Suprapubic skin (tissue), 4 donors: ENCODE data around the gene WWOX.

Source experiments
- EP300 ChIP-seq: sonication (generic); formaldehyde crosslinking; IDR thresholded peaks from one replicate; pipeline ENCODE4 v1.6.1; 2017; ENCODE audit warnings: antibody characterized with exemption
- POLR2A ChIP-seq, 2 donors: fragments of 450-650 bp; IDR thresholded peaks; one replicate each; pipeline ENCODE4 v1.6.1; 2017; ENCODE audit warnings: antibody characterized with exemption in 2 of 2, mild to moderate bottlenecking in 2 of 2, moderate library complexity in 2 of 2
- POLR2AphosphoS5 ChIP-seq, 3 donors: sonication (generic); formaldehyde crosslinking; IDR thresholded peaks; one replicate each; pipeline ENCODE4 v1.6.1; 2017; ENCODE audit warnings: antibody characterized with exemption in 3 of 3
- TF ChIP-seq, protein P1 (sequence below), 2 donors: fragments of 200-600 bp in 1 of 2; fragments of 450-650 bp in 1 of 2; sonication (generic) in 1 of 2; IDR thresholded peaks; one replicate each; pipeline ENCODE4 v1.5.1; 2016 to 2019; ENCODE audit warnings: antibody characterized with exemption in 2 of 2, mild to moderate bottlenecking in 1 of 2, moderate library complexity in 1 of 2

DNA sequence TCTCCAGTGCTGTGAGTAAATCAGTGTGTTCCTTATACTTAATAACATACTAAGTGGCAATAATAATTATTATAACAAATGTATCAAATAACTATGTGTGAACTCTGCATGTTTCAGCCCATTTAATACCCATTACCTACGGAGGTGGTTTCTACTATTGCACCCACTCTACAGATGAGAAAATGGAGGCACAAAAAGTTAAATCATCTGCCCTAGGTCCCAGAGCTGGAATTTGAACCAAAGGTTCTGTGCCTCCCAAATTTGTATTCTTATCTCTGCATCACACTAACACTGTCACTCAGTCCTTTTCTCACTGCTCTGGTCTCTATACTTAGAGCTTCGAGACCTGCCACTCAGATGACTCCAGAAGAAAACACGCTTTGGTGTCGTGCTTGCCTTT is 1084.1 kb downstream of the WWOX start:
- TF ChIP-seq, protein P1, sequence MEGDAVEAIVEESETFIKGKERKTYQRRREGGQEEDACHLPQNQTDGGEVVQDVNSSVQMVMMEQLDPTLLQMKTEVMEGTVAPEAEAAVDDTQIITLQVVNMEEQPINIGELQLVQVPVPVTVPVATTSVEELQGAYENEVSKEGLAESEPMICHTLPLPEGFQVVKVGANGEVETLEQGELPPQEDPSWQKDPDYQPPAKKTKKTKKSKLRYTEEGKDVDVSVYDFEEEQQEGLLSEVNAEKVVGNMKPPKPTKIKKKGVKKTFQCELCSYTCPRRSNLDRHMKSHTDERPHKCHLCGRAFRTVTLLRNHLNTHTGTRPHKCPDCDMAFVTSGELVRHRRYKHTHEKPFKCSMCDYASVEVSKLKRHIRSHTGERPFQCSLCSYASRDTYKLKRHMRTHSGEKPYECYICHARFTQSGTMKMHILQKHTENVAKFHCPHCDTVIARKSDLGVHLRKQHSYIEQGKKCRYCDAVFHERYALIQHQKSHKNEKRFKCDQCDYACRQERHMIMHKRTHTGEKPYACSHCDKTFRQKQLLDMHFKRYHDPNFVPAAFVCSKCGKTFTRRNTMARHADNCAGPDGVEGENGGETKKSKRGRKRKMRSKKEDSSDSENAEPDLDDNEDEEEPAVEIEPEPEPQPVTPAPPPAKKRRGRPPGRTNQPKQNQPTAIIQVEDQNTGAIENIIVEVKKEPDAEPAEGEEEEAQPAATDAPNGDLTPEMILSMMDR (IDR thresholded peaks at IDR 0.05), result no peak
- TF ChIP-seq POLR2AphosphoS5 (IDR thresholded peaks at IDR 0.05), result no peak
- TF ChIP-seq POLR2A (IDR thresholded peaks at IDR 0.05), result no peak
- TF ChIP-seq EP300, result no peak
